ENCODE measurements around the gene PTPRN2. TPM values are rescaled to one million over a fixed set of nuclear protein-coding genes. Genes with fewer than 3 reads are reported as not detected.

The PTPRN2 gene
- total and polyA plus RNA-seq, 2 donors (not counting 3 experiments of a cell fraction or from before 2014, with no cell fraction given), result 0.62 to 0.88 TPM

GRCh38 chr7:158327012-158327411 is 260.6 kb downstream of the PTPRN2 start:
- Histone ChIP-seq H3K9ac (replicated peaks; ENCODE audit: extremely low read depth, insufficient read depth, low read length) (no peak overlapping the region), H3K79me2 (ENCODE audit: control insufficient read depth, insufficient read depth, low read length) (no peaks in the 10 kb centered on the region), H2AFZ (ENCODE audit: low read depth, low read length) (no peak overlapping the region), H3K36me3 (ENCODE audit: control insufficient read depth in 2 of 2, extremely low read depth in 1 of 2, insufficient read depth in 2 of 2, low read length in 2 of 2) (no peaks in the 10 kb centered on the region), H4K20me1 (replicated peaks; ENCODE audit: control insufficient read depth, extremely low read depth, insufficient read depth, low read length) (no peaks in the 10 kb centered on the region), H3K4me2 (ENCODE audit: insufficient read depth, low read length) (no peak overlapping the region), H3K27ac (ENCODE audit: insufficient read depth, low read depth, low read length) (no peak overlapping the region), H3K4me3 (replicated peaks in 1 of 3; ENCODE audit: insufficient read depth in 1 of 3, low read depth in 1 of 3, low read length in 3 of 3) (no peak overlapping the region), H3K9me1 (replicated peaks; ENCODE audit: control insufficient read depth, extremely low read depth, insufficient read depth, low read length) (no peaks in the 10 kb centered on the region), H3K4me1 (ENCODE audit: control insufficient read depth, extremely low read depth, insufficient read depth, low read length) (no peaks in the 10 kb centered on the region), H3K27me3 (ENCODE audit: control insufficient read depth in 2 of 2, insufficient read depth in 2 of 2, low read length in 2 of 2) (no peaks in the 10 kb centered on the region), H3K9me3 (replicated peaks; ENCODE audit: control insufficient read depth, insufficient read depth, low read length) (peaks cover 2% of the 10 kb centered on the region)
- intact Hi-C loops (cut with micrococcal nuclease) (no loop called here), dilution Hi-C loops (cut with MboI; ENCODE audit: extremely low pct_ligation_motif_present, low sequenced_read_pairs) (no loop called here)
- BruUV-seq (replicated peaks), result no TSS peak
- CTCF ChIA-PET, result no interaction called here
- FAIRE-seq (no peak), DNase-seq (ENCODE audit: low read depth, low spot score) (no peak)
- POLR2A ChIA-PET, result no interaction called here
- TF ChIP-seq FOS (IDR thresholded peaks at IDR 0.05; ENCODE audit: borderline replicate concordance, insufficient read depth, low read length), result no peak
- no peak for TF ChIP-seq POLR2A (IDR thresholded peaks at IDR 0.05; ENCODE audit: low read depth, low read length)
- peak; percentile 47 for TF ChIP-seq MAX (IDR thresholded peaks at IDR 0.05; ENCODE audit: insufficient read depth, insufficient read length)
- TF ChIP-seq EZH2 (IDR thresholded peaks at IDR 0.05; ENCODE audit: borderline replicate concordance, low read depth, low read length, severe bottlenecking), result no peak

- Histone ChIP-seq H3K9ac (replicated peaks; ENCODE audit: extremely low read depth, insufficient read depth, low read length) (no peak overlapping the region), H3K9me1 (replicated peaks; ENCODE audit: control insufficient read depth, extremely low read depth, insufficient read depth, low read length) (no peaks in the 10 kb centered on the region), H3K4me2 (ENCODE audit: insufficient read depth, low read length) (no peak overlapping the region), H3K9me3 (replicated peaks; ENCODE audit: control insufficient read depth, insufficient read depth, low read length) (peaks cover 7% of the 10 kb centered on the region), H3K27ac (ENCODE audit: insufficient read depth, low read depth, low read length) (no peak overlapping the region), H2AFZ (ENCODE audit: low read depth, low read length) (no peak overlapping the region), H3K4me3 (replicated peaks in 1 of 3; ENCODE audit: insufficient read depth in 1 of 3, low read depth in 1 of 3, low read length in 3 of 3) (no peak overlapping the region), H3K79me2 (ENCODE audit: control insufficient read depth, insufficient read depth, low read length) (no peaks in the 10 kb centered on the region), H3K4me1 (ENCODE audit: control insufficient read depth, extremely low read depth, insufficient read depth, low read length) (no peaks in the 10 kb centered on the region), H3K36me3 (ENCODE audit: control insufficient read depth in 2 of 2, extremely low read depth in 1 of 2, insufficient read depth in 2 of 2, low read length in 2 of 2) (no peaks in the 10 kb centered on the region), H3K27me3 (ENCODE audit: control insufficient read depth in 2 of 2, insufficient read depth in 2 of 2, low read length in 2 of 2) (no peaks in the 10 kb centered on the region), H4K20me1 (replicated peaks; ENCODE audit: control insufficient read depth, extremely low read depth, insufficient read depth, low read length) (no peaks in the 10 kb centered on the region)
- dilution Hi-C loops (cut with MboI; ENCODE audit: extremely low pct_ligation_motif_present, low sequenced_read_pairs) (no loop called here), intact Hi-C loops (cut with micrococcal nuclease) (no loop called here)
- ChIA-PET POLR2A (no interaction called here), CTCF (no interaction called here)
- no peak for TF ChIP-seq POLR2A (IDR thresholded peaks at IDR 0.05; ENCODE audit: low read depth, low read length)
- no peak for TF ChIP-seq POLR2AphosphoS5 (IDR thresholded peaks at IDR 0.05; ENCODE audit: insufficient read depth, low read depth, low read length)
- no peak for TF ChIP-seq EZH2 (IDR thresholded peaks at IDR 0.05; ENCODE audit: borderline replicate concordance, low read depth, low read length, severe bottlenecking)
- TF ChIP-seq GATA2 (IDR thresholded peaks at IDR 0.05; ENCODE audit: insufficient read depth, insufficient read length, low read depth, low read length), result no peak
- TF ChIP-seq CTCF (IDR thresholded peaks at IDR 0.05; ENCODE audit: extremely low read depth in 1 of 2, insufficient read depth in 1 of 2, low read depth in 1 of 2, low read length in 2 of 2), result no peak
- no peak for TF ChIP-seq FOS (IDR thresholded peaks at IDR 0.05; ENCODE audit: borderline replicate concordance, insufficient read depth, low read length)
- no peak for TF ChIP-seq MAX (IDR thresholded peaks at IDR 0.05; ENCODE audit: insufficient read depth, insufficient read length)
- TF ChIP-seq JUN (IDR thresholded peaks at IDR 0.05; ENCODE audit: borderline replicate concordance, insufficient read depth, insufficient read length, low read depth), result no peak
- no peak for DNase-seq (ENCODE audit: low read depth, low spot score)
- no peak for FAIRE-seq
- BruUV-seq (replicated peaks), result no TSS peak
These were observed 261.9 kb downstream of the PTPRN2 start for GRCh38 chr7:158325530-158326381.

Data from endothelial cell of umbilical vein (primary cell).